Esophagus squamous epithelium (tissue), 4 donors: ENCODE measurements around the gene ABCC12.

Source experiments
- CTCF ChIP-seq, 6 experiments: fragments of 450-650 bp in 4 of 6; fragments of 200-600 bp in 2 of 6; sonication (generic) in 2 of 6; IDR thresholded peaks; one replicate each; pipeline ENCODE4 v1.5.1; 2016 to 2019; ENCODE audit warnings: antibody characterized with exemption in 6 of 6, mild to moderate bottlenecking in 4 of 6, moderate library complexity in 4 of 6
- POLR2A ChIP-seq, 4 donors: fragments of 450-650 bp; IDR thresholded peaks; one replicate each; pipeline ENCODE4 v1.6.1; 2017; ENCODE audit warnings: antibody characterized with exemption in 4 of 4, mild to moderate bottlenecking in 4 of 4, moderate library complexity in 3 of 4

GRCh38 chr16:48128769-48129168 lies 27.0 kb downstream of the ABCC12 start:
- no peak for TF ChIP-seq CTCF (IDR thresholded peaks at IDR 0.05)
- TF ChIP-seq POLR2A (IDR thresholded peaks at IDR 0.05) = no peak
